ENCODE measurements around the gene FBRS.

The FBRS gene

GRCh38 chr16:30715750-30716445 is 57.7 kb downstream of the FBRS start:
- DNase-seq = peak; percentile 84
- Histone ChIP-seq H3K4me3 (ENCODE audit: low read depth, low read length) (no peak overlapping the region), H3K27ac (peak overlapping the region; percentile 83), H3K36me3 (replicated peaks) (peaks cover 81% of the 10 kb centered on the region), H3K27me3 (replicated peaks) (no peaks in the 10 kb centered on the region)
- TF ChIP-seq, protein P1, sequence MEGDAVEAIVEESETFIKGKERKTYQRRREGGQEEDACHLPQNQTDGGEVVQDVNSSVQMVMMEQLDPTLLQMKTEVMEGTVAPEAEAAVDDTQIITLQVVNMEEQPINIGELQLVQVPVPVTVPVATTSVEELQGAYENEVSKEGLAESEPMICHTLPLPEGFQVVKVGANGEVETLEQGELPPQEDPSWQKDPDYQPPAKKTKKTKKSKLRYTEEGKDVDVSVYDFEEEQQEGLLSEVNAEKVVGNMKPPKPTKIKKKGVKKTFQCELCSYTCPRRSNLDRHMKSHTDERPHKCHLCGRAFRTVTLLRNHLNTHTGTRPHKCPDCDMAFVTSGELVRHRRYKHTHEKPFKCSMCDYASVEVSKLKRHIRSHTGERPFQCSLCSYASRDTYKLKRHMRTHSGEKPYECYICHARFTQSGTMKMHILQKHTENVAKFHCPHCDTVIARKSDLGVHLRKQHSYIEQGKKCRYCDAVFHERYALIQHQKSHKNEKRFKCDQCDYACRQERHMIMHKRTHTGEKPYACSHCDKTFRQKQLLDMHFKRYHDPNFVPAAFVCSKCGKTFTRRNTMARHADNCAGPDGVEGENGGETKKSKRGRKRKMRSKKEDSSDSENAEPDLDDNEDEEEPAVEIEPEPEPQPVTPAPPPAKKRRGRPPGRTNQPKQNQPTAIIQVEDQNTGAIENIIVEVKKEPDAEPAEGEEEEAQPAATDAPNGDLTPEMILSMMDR (IDR thresholded peaks at IDR 0.05; ENCODE audit: low read depth, low read length, missing control alignments) = no peak
- in situ Hi-C loops (cut with HindIII; ENCODE audit: low pct_ligation_motif_present, low sequenced_read_pairs) = no loop called here

DNA sequence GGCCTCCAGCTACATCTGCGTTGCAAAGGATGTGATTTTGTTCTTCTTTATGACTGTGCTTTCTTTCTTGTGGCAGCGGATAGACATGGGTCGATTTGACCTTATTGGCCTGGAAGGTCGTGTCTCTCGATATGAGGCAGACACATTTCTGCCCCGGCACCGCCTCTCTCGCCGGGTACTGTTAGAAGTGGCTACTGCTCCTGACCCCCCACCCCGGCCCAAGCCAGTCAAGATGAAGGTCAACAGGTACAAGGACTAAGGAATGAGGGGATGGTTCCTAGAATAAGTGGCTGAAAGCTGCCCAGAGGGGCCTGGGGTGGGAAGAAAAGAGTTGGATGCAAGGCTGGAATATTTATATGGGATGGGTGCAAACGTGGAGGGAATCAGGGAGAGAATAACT is 61.9 kb downstream of the FBRS start:
- Histone ChIP-seq H3K27me3 (replicated peaks) (no peaks in the 10 kb centered on the region), H3K36me3 (replicated peaks) (peaks cover 85% of the 10 kb centered on the region), H3K27ac (no peak overlapping the region), H3K4me3 (ENCODE audit: low read depth, low read length) (no peak overlapping the region)
- no peak for DNase-seq
- TF ChIP-seq, protein P1 (IDR thresholded peaks at IDR 0.05; ENCODE audit: low read depth, low read length, missing control alignments) = no peak
- in situ Hi-C loops (cut with HindIII; ENCODE audit: low pct_ligation_motif_present, low sequenced_read_pairs) = no loop called here

Measured in brain microvascular endothelial cell (primary cell).